GM23248 (cell line): ENCODE results near the gene CCDC169.

Experiments
- EZH2 ChIP-seq: fragments of 200-600 bp; sonication (generic); IDR thresholded peaks from 2 replicates; pipeline ENCODE4 v1.6.1; 2018; ENCODE audit warnings: antibody characterized with exemption, mild to moderate bottlenecking; ENCODE audit not compliant: insufficient read depth, poor library complexity, severe bottlenecking
- EZH2phosphoT487 ChIP-seq: fragments of 200-600 bp; sonication (generic); IDR thresholded peaks from 2 replicates; pipeline ENCODE4 v1.6.1; 2018; ENCODE audit warnings: antibody characterized with exemption, moderate library complexity, mild to moderate bottlenecking, low read depth; ENCODE audit not compliant: insufficient read depth

DNA sequence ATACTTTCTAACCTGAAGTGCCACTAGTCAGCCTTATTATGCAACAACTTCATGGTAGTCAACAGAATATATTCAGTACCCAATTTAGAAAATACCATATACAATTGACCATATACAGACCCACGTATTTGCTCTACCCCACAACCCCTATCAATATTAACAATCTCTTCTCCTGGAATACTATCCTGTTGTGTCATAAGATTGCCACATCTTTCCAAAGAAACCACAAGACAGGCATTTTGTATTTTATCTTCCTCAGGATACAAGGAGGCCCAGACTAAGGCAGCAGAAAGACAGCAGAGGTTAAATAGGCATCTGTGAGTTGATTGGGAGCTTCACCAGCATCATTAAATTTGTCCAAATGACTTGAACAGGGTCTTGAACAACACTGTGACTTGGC, 44.1 kb upstream of the CCDC169 start:
- TF ChIP-seq EZH2phosphoT487 = no peak
- TF ChIP-seq EZH2 = no peak
